Measurements from ENCODE around the gene CDK2AP2. TPM values are rescaled to one million over a fixed set of nuclear protein-coding genes. Genes with fewer than 3 reads are reported as not detected.
"Not testable (repeated sequence)": the region's sequence is repeated elsewhere in the genome, so short reads cannot be mapped to it uniquely, and the experiment has no call there.

The CDK2AP2 gene
- total RNA-seq, 4 donors from 2014 or later = 2.1 to 28.7 (median 6.9) TPM

- Histone ChIP-seq H3K27me3 (no peaks in the 10 kb centered on the region), H3K36me3 (no peaks in the 10 kb centered on the region), H3K4me1 (peaks cover 0 to 6% of the 10 kb centered on the region in 2 donors), H3K9me3 (no peaks in the 10 kb centered on the region), H3K4me3 (no peak overlapping the region), H3K27ac (no peak overlapping the region)
- intact Hi-C loops (cut with DNase I; ENCODE audit: low total_unique reads) = no loop called here
- TF ChIP-seq POLR2A (IDR thresholded peaks at IDR 0.05) = no peak
- no peak for TF ChIP-seq CTCF (IDR thresholded peaks at IDR 0.05)
- DNase-seq = no peak
Observed at GRCh38 chr11:67466962-67467771, 40.8 kb downstream of the CDK2AP2 start.

- H3K27me3 ChIP-seq = no peaks in the 10 kb centered on the region
- H3K36me3 ChIP-seq = no peaks in the 10 kb centered on the region
- intact Hi-C loops (cut with DNase I; ENCODE audit: low total_unique reads) = no loop called here
- DNase-seq = no peak
- H3K4me1 ChIP-seq = peaks cover 0 to 6% of the 10 kb centered on the region in 2 donors
- TF ChIP-seq POLR2A (IDR thresholded peaks at IDR 0.05) = no peak
- no peak for TF ChIP-seq CTCF (IDR thresholded peaks at IDR 0.05)
- no peaks in the 10 kb centered on the region for H3K9me3 ChIP-seq
- H3K4me3 ChIP-seq = no peak overlapping the region
- H3K27ac ChIP-seq = no peak overlapping the region
Observed at GRCh38 chr11:67466367-67466766, 41.6 kb downstream of the CDK2AP2 start.

GRCh38 chr11:67465530-67465929, 42.4 kb downstream of the CDK2AP2 start:
- H3K9me3 ChIP-seq; H3K4me1 ChIP-seq; H3K4me3 ChIP-seq; DNase-seq; H3K36me3 ChIP-seq; H3K27me3 ChIP-seq; intact Hi-C loops (cut with DNase I; ENCODE audit: low total_unique reads): not testable (repeated sequence)
- peak overlapping the region; percentile 86 to 90 for H3K27ac ChIP-seq

- Histone ChIP-seq H3K4me3 (peak overlapping the region; percentile 24 to 40), H3K27ac (peak overlapping the region; percentile 86 to 90), H3K27me3 (no peaks in the 10 kb centered on the region), H3K36me3 (no peaks in the 10 kb centered on the region), H3K9me3 (no peaks in the 10 kb centered on the region), H3K4me1 (peaks cover 0 to 6% of the 10 kb centered on the region in 2 donors)
- intact Hi-C loops (cut with DNase I; ENCODE audit: low total_unique reads) = no loop called here
- TF ChIP-seq CTCF (IDR thresholded peaks at IDR 0.05) (no peak), POLR2A (IDR thresholded peaks at IDR 0.05) (no peak)
- no peak for DNase-seq
Observed at GRCh38 chr11:67465189-67465510, 42.8 kb downstream of the CDK2AP2 start.

- intact Hi-C loops (cut with DNase I; ENCODE audit: low total_unique reads) = no loop called here
- Histone ChIP-seq H3K4me3 (peak overlapping the region; percentile 24 to 40), H3K4me1 (peaks cover 0 to 6% of the 10 kb centered on the region in 2 donors), H3K27ac (peak overlapping the region; percentile 86 to 90), H3K36me3 (no peaks in the 10 kb centered on the region), H3K27me3 (no peaks in the 10 kb centered on the region), H3K9me3 (no peaks in the 10 kb centered on the region)
- DNase-seq = peak; percentile 72 to 82
- peak; percentile 35 to 36 for TF ChIP-seq POLR2A (IDR thresholded peaks at IDR 0.05)
- TF ChIP-seq CTCF (IDR thresholded peaks at IDR 0.05) = no peak
Observed at GRCh38 chr11:67464411-67465188, 43.4 kb downstream of the CDK2AP2 start.
